EL (cell line): ENCODE measurements around the gene MATN3.

ENCODE experiments used
- DNase-seq: peaks from one replicate; pipeline ENCODE4 v3.0.0-alpha.2; 2016

The MATN3 gene

GRCh38 chr2:19993731-19994130 is 18.7 kb downstream of the MATN3 start:
- DNase-seq = no peak

GRCh38 chr2:19991895-19992294 is 20.6 kb downstream of the MATN3 start:
- DNase-seq = no peak

- no peak for DNase-seq
Measured at GRCh38 chr2:19990416-19990728, 22.1 kb downstream of the MATN3 start.

GRCh38 chr2:19989667-19990415 is 22.6 kb downstream of the MATN3 start, which contains the start of gene WDR35:
TSS of gene WDR35 (minus strand) at chr2:19990105. CDS start at chr2:19990015, 90 bp downstream.
- DNase-seq = peak; percentile 89

- no peak for DNase-seq
Measured at GRCh38 chr2:19989342-19989666, 23.2 kb downstream of the MATN3 start.

GRCh38 chr2:19988600-19988999 is 23.9 kb downstream of the MATN3 start:
- no peak for DNase-seq

- DNase-seq = no peak
Measured at GRCh38 chr2:19987936-19988335, 24.5 kb downstream of the MATN3 start.

- DNase-seq = peak; percentile 26
Measured at GRCh38 chr2:19982268-19982667, 30.2 kb downstream of the MATN3 start.

GRCh38 chr2:19979932-19980331 is 32.5 kb downstream of the MATN3 start:
- DNase-seq = peak; percentile 4

- DNase-seq = no peak
Measured at GRCh38 chr2:19973466-19973865, 39.0 kb downstream of the MATN3 start.

GRCh38 chr2:19971691-19972090 is 40.8 kb downstream of the MATN3 start:
- no peak for DNase-seq

- no peak for DNase-seq
Measured at GRCh38 chr2:19963386-19963785, 49.1 kb downstream of the MATN3 start.

GRCh38 chr2:19955544-19956422 is 56.7 kb downstream of the MATN3 start:
- peak; percentile 72 for DNase-seq

- DNase-seq = peak; percentile 18
Measured at GRCh38 chr2:19949071-19949470, 63.4 kb downstream of the MATN3 start.

- DNase-seq = peak; percentile 28
Measured at GRCh38 chr2:19947184-19947940, 65.1 kb downstream of the MATN3 start.

- no peak for DNase-seq
Measured at GRCh38 chr2:19944205-19944845, 68.1 kb downstream of the MATN3 start.

GRCh38 chr2:19943189-19943588 is 69.3 kb downstream of the MATN3 start:
- no peak for DNase-seq

GRCh38 chr2:19942199-19942598 is 70.3 kb downstream of the MATN3 start:
- DNase-seq = no peak
